T-helper 1 cell treated with Interleukin-12 subunit alpha and Interleukin-12 subunit beta and Interleukin-4 antibody, amounts not matched to agents 30 μg/mL and 1 μg/mL, for 36 hours (primary cell): ENCODE measurements around the gene AGBL4.
"Not testable (repeated sequence)": the region's sequence is repeated elsewhere in the genome, so short reads cannot be mapped to it uniquely, and the experiment has no call there.

Experiments used
- H3K27ac Mint-ChIP-seq: one replicate; pipeline ENCODE4 v1.8.0; 2021; ENCODE audit warnings: mild to moderate bottlenecking, mixed read lengths
- H3K27me3 Mint-ChIP-seq: one replicate; pipeline ENCODE4 v1.8.0; 2021; ENCODE audit warnings: low read depth, mixed read lengths
- H3K36me3 Mint-ChIP-seq: one replicate; pipeline ENCODE4 v1.8.0; 2021; ENCODE audit warnings: low read depth, mixed read lengths
- H3K4me1 Mint-ChIP-seq: one replicate; pipeline ENCODE4 v1.8.0; 2021; ENCODE audit warnings: low read depth, mixed read lengths
- H3K4me3 Mint-ChIP-seq: one replicate; pipeline ENCODE4 v1.8.0; 2021; ENCODE audit warnings: mild to moderate bottlenecking, moderate library complexity, mixed read lengths
- H3K9me3 Mint-ChIP-seq: one replicate; pipeline ENCODE4 v1.8.0; 2021; ENCODE audit warnings: mixed read lengths

Gene AGBL4

DNA sequence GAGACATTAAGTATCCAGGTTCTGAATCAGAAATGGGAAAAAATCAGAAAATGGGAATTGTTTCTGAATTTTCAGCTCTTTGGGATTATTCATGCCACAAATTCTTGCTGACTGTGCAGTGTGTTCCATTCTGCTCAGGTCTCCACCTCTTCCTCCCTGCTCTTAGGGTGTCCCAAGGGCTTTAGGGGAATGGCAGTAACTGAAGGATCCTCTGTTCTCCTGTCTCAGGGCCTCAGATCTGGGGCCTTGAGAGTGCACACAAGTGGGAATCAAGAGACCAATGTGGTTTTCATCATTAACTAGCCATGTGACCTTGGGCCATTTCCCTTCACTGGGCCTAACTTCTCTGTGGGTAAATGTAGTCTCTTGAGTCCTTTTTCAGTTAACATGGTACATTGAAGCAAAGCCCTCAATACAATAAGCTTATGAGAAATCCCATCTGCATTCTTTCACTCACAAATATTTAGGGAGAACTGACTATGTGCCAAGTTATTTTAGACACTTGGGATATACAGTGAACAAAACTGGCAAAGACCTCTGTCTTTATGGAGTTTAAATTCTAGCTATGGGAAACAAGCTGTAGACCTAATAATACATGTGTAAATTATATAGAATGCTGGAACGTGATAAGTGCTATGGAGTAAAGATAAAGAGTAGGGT, 1476.1 kb downstream of the AGBL4 start:
- Mint-ChIP-seq H3K27me3 (no peaks in the 10 kb centered on the region), H3K9me3 (no peaks in the 10 kb centered on the region), H3K36me3 (no peaks in the 10 kb centered on the region), H3K27ac (no peak overlapping the region), H3K4me3 (no peak overlapping the region), H3K4me1 (no peaks in the 10 kb centered on the region)

DNA sequence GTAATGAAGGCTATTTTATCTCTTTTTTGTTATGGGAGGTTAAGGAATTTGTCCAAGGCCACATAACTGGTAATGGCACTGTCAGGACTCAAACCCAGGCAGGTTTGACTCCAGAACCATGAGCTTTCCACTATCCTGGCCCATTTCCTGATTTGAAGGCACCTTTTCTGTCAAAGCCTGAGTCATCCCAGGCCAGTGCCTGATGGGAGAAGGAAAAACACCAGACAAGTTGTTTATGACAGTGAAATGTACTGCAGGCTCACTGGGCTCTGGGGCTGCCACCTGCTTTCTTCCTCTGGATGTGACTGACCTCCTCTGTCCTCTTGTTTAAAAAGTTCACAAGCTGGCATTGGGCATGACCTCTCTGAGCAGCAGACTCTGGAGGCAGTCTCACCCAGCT, 1479.9 kb downstream of the AGBL4 start:
- Mint-ChIP-seq H3K27ac (no peak overlapping the region), H3K4me3 (no peak overlapping the region), H3K27me3 (no peaks in the 10 kb centered on the region), H3K4me1 (no peaks in the 10 kb centered on the region), H3K9me3 (no peaks in the 10 kb centered on the region), H3K36me3 (no peaks in the 10 kb centered on the region)

DNA sequence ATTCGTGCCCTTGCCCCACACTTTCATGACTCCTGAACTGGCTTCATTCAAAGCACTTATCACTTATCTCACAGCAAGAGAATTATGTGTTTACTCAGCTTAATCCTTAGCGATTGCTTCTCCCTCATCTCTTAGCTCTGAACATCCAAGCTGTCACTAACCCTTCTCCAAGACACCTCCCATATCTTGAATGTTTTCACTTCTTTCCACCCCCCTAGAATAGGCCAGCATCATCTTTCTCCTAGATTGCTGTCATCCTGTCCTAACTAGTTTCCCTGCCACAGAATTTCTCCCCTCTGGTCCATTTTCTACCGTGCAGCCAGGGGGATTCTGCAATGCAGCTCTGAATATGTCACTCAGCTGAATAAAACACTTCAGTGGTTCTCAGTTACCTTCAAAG, 1483.2 kb downstream of the AGBL4 start:
- H3K9me3 Mint-ChIP-seq, result no peaks in the 10 kb centered on the region
- H3K27me3 Mint-ChIP-seq, result no peaks in the 10 kb centered on the region
- H3K27ac Mint-ChIP-seq, result no peak overlapping the region
- no peak overlapping the region for H3K4me3 Mint-ChIP-seq
- H3K36me3 Mint-ChIP-seq, result no peaks in the 10 kb centered on the region
- no peaks in the 10 kb centered on the region for H3K4me1 Mint-ChIP-seq

DNA sequence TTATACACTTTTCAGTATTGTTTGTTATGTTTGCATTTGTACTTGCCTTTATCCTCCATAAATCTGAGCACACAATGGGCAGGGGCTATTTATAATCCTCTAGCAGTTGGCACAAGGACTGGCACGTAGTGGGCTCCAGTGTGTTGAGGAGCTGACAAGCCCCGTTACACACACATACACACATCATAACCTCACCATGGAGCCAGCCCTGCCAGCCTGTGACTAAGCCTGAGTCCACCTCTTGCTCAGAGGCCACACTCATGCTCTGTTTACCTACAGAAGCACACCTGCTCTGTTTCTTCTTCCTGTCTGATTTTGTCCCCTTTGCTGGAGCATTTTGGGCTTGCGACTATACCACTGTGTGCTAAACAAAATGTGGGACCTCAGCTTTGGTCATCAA, 1487.3 kb downstream of the AGBL4 start:
- Mint-ChIP-seq H3K4me1 (no peaks in the 10 kb centered on the region), H3K27ac (no peak overlapping the region), H3K27me3 (no peaks in the 10 kb centered on the region), H3K4me3 (no peak overlapping the region), H3K9me3 (no peaks in the 10 kb centered on the region), H3K36me3 (no peaks in the 10 kb centered on the region)

DNA sequence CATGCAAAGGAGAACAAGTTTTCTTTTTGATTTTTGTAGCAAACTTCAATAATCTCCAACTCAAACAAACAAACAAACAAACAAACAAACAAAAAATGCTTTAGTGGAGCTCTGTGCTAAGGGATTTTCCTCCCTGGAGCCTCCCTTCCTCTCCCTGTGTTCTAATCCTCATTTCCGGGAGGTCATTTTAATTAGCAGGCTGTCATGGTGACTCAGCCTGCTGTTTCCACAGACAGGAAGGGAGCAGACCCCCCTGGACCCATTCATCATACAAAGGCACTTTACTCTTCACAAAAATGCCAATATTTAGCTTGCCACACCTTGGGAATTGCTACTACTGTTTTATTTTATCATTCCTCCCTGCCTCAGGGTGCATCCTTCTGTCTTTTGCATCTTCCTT, 1490.8 kb downstream of the AGBL4 start:
- H3K27me3 Mint-ChIP-seq, result no peaks in the 10 kb centered on the region
- H3K4me1 Mint-ChIP-seq, result no peaks in the 10 kb centered on the region
- no peak overlapping the region for H3K27ac Mint-ChIP-seq
- no peak overlapping the region for H3K4me3 Mint-ChIP-seq
- no peaks in the 10 kb centered on the region for H3K36me3 Mint-ChIP-seq
- no peaks in the 10 kb centered on the region for H3K9me3 Mint-ChIP-seq

DNA sequence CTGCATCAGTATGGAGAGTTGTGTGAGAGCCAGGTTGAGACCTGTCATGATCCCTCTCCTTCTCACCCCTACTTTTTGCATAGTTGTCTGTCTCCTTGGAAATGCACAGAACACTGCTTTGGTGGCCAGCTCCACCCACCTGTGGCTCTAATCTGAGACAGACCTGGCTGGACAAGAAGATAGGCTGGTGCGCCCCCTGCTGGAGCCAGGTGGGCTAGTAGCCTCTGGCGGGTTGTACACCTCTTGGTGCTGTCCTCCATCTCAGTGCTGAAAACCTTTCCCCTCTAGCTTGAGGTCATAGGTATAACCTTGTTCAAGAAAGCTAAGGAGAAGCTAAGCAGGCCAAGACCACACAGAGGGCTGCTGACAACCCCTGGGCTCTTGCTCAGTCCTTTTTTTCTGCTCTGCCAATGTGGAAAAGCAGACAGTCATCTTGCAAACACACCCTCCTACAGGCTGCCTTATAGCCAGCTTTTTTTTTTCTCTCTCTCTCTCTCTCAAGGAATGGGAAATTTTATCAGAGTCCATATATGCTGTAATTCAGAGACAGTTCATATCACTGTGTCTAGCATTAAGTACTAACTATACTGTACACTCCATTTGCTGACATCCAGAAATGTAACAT, 1492.9 kb downstream of the AGBL4 start:
- H3K27me3 Mint-ChIP-seq, result no peaks in the 10 kb centered on the region
- H3K4me1 Mint-ChIP-seq, result no peaks in the 10 kb centered on the region
- no peak overlapping the region for H3K4me3 Mint-ChIP-seq
- no peaks in the 10 kb centered on the region for H3K36me3 Mint-ChIP-seq
- no peaks in the 10 kb centered on the region for H3K9me3 Mint-ChIP-seq
- no peak overlapping the region for H3K27ac Mint-ChIP-seq

DNA sequence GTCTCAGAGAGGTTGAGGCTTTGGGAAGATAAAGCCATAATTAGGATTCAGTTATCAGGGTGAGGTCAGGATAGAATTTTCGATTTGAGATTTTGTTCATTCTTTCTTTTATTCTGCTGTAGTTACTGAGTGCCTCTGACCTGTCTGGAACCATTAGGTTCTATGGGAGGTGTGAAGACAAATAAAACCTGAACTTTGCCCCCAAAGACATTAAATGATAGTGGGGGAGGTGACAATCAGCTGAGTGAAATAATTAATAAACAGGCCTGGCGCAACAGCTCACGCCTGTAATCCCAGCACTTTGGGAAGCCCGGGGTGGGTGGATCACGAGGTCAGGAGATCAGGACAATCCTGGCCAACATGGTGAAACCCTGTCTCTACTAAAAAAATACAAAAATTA, 1496.7 kb downstream of the AGBL4 start:
- Mint-ChIP-seq H3K27me3 (no peaks in the 10 kb centered on the region), H3K9me3 (no peaks in the 10 kb centered on the region), H3K4me3 (no peak overlapping the region), H3K4me1 (no peaks in the 10 kb centered on the region), H3K27ac (no peak overlapping the region), H3K36me3 (no peaks in the 10 kb centered on the region)

DNA sequence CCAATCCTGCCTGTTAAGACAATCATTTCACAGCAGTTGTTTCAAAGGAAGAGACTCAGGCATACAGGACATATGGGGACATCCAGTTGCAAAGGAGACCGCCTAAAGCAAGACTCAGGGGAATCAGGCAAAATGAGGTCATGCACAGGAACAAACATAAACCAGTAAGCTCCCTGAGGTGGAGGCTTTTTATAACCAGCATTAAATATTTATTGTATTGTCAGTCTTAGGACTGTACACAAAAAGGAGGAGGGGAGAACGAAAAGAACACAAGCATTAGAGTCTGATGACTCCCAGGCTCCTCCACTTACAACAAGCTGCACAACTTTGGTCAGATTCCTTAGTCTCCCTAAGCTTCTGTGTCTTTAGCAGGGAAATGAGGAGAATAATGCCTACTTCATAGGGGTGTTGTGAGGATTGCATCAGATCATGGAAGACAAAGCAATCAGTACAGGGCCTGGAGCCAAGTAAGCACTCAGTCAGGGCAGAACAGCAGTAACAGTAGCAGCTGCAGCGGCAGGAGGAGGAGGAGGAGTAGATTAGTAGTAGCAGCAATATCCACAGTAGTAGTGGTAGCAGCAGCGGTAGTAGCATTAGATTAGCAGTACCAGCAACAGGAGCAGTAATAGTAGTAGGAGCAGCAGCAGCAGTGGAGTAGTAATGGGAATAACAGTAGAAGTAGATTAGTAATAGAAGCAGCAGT, 1497.6 kb downstream of the AGBL4 start:
- no peaks in the 10 kb centered on the region for H3K4me1 Mint-ChIP-seq
- no peaks in the 10 kb centered on the region for H3K27me3 Mint-ChIP-seq
- no peaks in the 10 kb centered on the region for H3K9me3 Mint-ChIP-seq
- H3K36me3 Mint-ChIP-seq, result no peaks in the 10 kb centered on the region
- H3K27ac Mint-ChIP-seq, result no peak overlapping the region
- no peak overlapping the region for H3K4me3 Mint-ChIP-seq

DNA sequence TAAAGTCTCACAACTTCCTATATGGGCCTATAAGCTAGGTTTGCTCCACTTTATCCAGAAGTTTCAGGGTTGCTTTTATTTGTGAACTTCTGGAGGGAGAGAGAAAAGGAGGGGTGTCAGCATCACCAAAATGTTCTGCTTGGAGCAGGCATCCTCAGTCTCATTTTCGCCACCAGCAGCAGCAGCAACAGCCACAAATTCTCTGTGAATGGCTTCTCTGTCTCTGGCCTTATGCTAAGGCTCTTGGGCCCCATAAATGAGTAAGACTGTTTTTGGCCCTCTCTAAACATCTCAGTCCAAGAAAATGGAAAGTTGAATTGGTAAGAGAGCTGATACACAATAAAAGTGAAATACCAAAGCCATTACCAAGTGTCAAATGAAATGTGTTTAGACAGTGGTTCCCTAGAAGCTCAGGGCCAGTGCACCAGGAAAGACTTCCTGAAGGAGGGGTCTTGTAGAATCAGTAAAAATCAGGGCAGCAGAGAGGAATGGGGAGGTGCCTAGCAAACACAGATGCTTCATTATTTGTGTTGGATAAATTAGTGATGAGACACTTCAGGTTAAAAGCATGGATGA, 1498.8 kb downstream of the AGBL4 start:
- H3K27ac Mint-ChIP-seq, result no peak overlapping the region
- no peaks in the 10 kb centered on the region for H3K4me1 Mint-ChIP-seq

DNA sequence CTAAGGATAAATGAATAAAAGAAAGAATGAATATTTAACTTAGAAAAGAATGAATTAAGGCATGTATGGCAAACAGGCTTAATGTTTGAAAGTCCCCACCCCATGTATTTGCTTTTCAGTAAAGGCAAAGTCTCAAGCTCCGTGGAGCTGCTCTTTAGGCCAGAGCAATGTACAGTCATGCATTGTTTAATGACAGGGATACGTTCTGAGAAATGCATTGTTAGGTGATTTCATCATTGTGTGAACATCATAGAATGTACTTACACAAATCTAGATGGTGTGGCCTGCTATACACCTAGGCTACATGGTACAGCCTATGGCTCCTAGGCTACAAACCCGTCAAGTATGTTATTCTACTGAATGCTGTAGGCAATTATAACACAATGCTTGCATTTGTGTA, 1500.2 kb downstream of the AGBL4 start:
- Mint-ChIP-seq H3K9me3 (no peaks in the 10 kb centered on the region), H3K27me3 (no peaks in the 10 kb centered on the region), H3K27ac (no peak overlapping the region), H3K4me1 (no peaks in the 10 kb centered on the region), H3K36me3 (no peaks in the 10 kb centered on the region), H3K4me3 (no peak overlapping the region)

More for the DNA sequence above, 1498.8 kb downstream of the AGBL4 start:
- Mint-ChIP-seq H3K27me3 (no peaks in the 10 kb centered on the region), H3K36me3 (no peaks in the 10 kb centered on the region), H3K4me3 (no peak overlapping the region), H3K9me3 (no peaks in the 10 kb centered on the region)

DNA sequence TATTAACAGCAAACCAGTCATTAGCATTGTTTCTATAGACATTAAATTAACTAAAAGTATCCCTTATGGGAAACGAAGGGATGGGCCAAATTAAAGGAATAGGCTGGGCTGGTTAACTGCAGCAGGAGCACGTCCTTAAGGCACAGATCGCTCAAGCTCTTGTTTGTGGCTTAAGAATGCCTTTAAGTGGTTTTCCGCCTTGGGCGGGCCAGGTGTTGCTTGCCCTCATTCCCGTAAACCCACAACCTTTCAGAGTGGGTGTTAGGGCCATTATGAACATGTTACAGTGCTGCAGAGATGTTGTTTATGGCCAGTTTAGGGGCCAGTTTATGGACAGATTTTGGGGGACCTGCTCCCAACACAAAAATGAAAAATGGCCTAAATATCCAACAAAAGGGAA, 1503.9 kb downstream of the AGBL4 start:
- not testable (repeated sequence) for H3K27me3 Mint-ChIP-seq, H3K36me3 Mint-ChIP-seq, H3K9me3 Mint-ChIP-seq, H3K27ac Mint-ChIP-seq, H3K4me3 Mint-ChIP-seq, H3K4me1 Mint-ChIP-seq

DNA sequence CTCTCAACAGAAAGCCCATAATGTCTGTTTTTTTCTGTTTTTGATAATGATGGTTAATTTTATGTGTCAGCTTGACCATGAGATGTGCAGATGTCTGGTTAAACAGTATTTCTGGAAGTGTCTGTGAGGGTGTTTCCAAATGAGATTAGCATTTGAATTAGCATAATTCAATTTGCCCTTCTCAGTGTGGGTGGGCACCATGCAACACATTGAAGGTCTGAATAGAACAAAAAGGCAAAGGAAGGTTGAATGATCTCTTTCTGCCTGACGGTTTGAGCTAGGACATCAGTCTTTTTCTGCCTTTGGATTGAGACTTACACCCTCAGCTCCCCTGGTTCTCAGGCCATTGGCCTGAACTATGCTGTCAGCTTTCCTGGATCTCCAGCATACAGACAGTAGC, 1516.9 kb downstream of the AGBL4 start:
- Mint-ChIP-seq H3K4me1 (no peaks in the 10 kb centered on the region), H3K9me3 (no peaks in the 10 kb centered on the region), H3K27ac (no peak overlapping the region), H3K27me3 (no peaks in the 10 kb centered on the region), H3K36me3 (no peaks in the 10 kb centered on the region), H3K4me3 (no peak overlapping the region)

DNA sequence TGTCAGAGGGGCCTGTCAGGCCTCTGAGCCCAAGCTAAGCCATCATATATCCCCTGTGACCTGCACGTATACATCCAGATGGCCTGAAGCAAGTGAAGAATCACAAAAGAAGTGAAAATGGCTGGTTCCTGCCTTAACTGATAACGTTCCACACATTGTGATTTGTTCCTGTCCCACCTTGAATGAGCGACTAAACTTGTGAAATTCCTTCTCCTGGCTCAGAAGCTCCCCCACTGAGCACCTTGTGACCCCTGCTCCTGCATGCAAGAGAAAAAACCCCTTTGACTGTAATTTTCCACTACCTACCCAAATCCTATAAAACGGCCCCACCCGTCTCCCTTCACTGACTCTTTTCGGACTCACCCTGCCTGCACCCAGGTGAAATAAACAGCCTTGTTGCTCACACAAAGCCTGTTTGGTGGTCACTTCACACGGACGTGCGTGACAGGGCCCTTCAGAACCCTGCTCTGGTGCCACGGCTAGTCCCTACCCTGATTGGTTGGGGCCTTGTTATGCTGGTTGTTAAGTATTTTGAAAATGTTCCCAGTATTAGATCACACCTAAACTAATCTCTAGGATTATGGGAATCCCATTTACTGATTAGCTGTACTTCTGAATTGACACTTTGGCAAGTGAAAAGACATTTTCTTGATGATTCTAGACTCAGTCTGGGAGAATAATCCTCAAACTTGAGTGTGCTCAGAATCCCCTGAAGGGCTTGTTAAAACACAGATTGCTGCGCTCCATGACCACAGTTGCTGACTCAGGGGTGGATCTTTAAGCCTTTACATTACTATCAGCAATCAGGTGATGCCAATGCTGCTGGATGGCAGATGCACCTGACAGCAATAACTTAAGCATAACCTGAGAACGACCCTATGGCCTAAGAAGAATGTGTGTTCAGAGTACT, 1523.0 kb downstream of the AGBL4 start:
- Mint-ChIP-seq H3K4me1 (peaks cover 2% of the 10 kb centered on the region), H3K27me3 (no peaks in the 10 kb centered on the region), H3K27ac (no peak overlapping the region), H3K9me3 (no peaks in the 10 kb centered on the region), H3K4me3 (no peak overlapping the region), H3K36me3 (no peaks in the 10 kb centered on the region)

DNA sequence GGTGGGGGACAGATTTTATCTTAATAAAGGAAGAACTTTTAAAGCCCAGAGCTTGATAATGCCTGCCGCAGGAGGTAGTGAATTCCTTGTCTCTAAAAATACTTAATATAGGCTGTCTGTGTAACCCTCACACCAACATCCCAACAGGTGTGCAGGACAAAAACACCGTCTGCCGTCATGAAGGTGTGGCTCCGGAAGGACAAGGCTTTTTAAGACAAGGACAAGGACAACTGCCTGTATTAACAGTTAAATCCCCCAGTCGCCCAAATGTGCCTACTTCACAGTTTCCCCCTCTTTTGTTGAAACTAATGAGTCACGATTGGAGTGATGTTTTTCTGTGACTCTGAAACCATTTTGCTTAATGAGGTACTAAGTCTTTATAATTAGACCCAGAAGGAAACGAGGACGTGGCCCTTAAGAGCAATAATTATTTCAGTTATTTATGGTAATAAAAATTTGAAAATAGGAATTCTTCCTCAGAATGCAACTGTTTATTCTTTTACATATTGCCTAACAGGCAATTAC, 1524.5 kb downstream of the AGBL4 start:
- no peaks in the 10 kb centered on the region for H3K27me3 Mint-ChIP-seq
- H3K27ac Mint-ChIP-seq, result no peak overlapping the region
- H3K36me3 Mint-ChIP-seq, result no peaks in the 10 kb centered on the region
- H3K4me1 Mint-ChIP-seq, result peaks cover 2% of the 10 kb centered on the region
- H3K9me3 Mint-ChIP-seq, result no peaks in the 10 kb centered on the region
- no peak overlapping the region for H3K4me3 Mint-ChIP-seq
